H1 (cell line): Measurements from ENCODE around the gene ARHGEF11. TPM values are rescaled to one million over a fixed set of nuclear protein-coding genes. Genes with fewer than 3 reads are reported as not detected.
A peak's percentile ranks its signal among the peaks of the same experiment; 100 is the strongest.

Experiments used
- CTCF ChIA-PET: fragments of 300-600 bp; sonication (Branson Sonifier 250); formaldehyde crosslinking; loops from one replicate; lab custom pipeline; 2021; ENCODE audit not compliant: partially characterized antibody; lab: Charles Lee
- POLR2A ChIA-PET: fragments of 300-600 bp; sonication (Branson Sonifier 250); formaldehyde crosslinking; loops from one replicate; lab custom pipeline; 2021; ENCODE audit warnings: inconsistent platforms; ENCODE audit not compliant: partially characterized antibody; lab: Charles Lee
- DNase-seq, 2 experiments: peaks; one replicate each; pipeline versions ENCODE4 v3.0.0 to v3.0.0-alpha.2; 2010 to 2022; ENCODE audit warnings: low spot score in 2 of 2, low read depth in 1 of 2, mixed read lengths in 1 of 2
- FAIRE-seq: peaks from 2 replicates; lab custom pipeline; 2011; peaks lifted over from hg19 to GRCh38; lab: Jason Lieb, UNC
- H2AFZ ChIP-seq: 2 replicates; pipeline ENCODE4 v1.8.1; 2012; ENCODE audit warnings: low read length, inconsistent platforms
- H2AK5ac ChIP-seq: 2 replicates; pipeline ENCODE4 v1.6.1; 2013; ENCODE audit warnings: low read depth, low read length
- H2BK120ac ChIP-seq: replicated peaks from 2 replicates; pipeline ENCODE3; 2013; ENCODE audit warnings: low read depth, low read length, inconsistent platforms
- H2BK12ac ChIP-seq: 2 replicates; pipeline ENCODE4 v1.6.1; 2013; ENCODE audit warnings: low read depth, low read length
- H2BK15ac ChIP-seq: 2 replicates; pipeline ENCODE4 v1.6.1; 2013; ENCODE audit warnings: low read length
- H2BK20ac ChIP-seq: 2 replicates; pipeline ENCODE4 v1.6.1; 2013; ENCODE audit warnings: low read length
- H2BK5ac ChIP-seq: 2 replicates; pipeline ENCODE4 v1.6.1; 2013; ENCODE audit warnings: low read depth, low read length
- H3K14ac ChIP-seq: 2 replicates; pipeline ENCODE4 v1.6.1; 2013; ENCODE audit warnings: inconsistent platforms; ENCODE audit not compliant: insufficient read length
- H3K18ac ChIP-seq: 2 replicates; pipeline ENCODE4 v1.6.1; 2013; ENCODE audit warnings: low read length; ENCODE audit errors: extremely low read depth
- H3K23ac ChIP-seq: 2 replicates; pipeline ENCODE4 v1.6.1; 2013; ENCODE audit warnings: inconsistent platforms; ENCODE audit not compliant: insufficient read length
- H3K23me2 ChIP-seq: 2 replicates; pipeline ENCODE4 v1.6.1; 2013; ENCODE audit warnings: low read depth, low read length
- H3K27ac ChIP-seq: 2 replicates; pipeline ENCODE4 v1.6.1; 2011; ENCODE audit warnings: low read depth, low read length, inconsistent platforms
- H3K27me3 ChIP-seq, 4 experiments: replicated peaks in 1 of 4; 1 replicate in 1 of 4; 2 replicates in 3 of 4; pipeline versions ENCODE4 v1.6.1 to v1.8.1; 2011 to 2013; ENCODE audit warnings: low read length in 3 of 4, mild to moderate bottlenecking in 3 of 4, inconsistent platforms in 2 of 4, mixed read lengths in 2 of 4, moderate library complexity in 1 of 4; ENCODE audit not compliant: control insufficient read depth in 3 of 4, insufficient read depth in 3 of 4; ENCODE audit errors: extremely low read depth in 1 of 4
- H3K36me3 ChIP-seq, 4 experiments: 2 replicates each; pipeline versions ENCODE4 v1.6.1 to v1.8.1; 2011 to 2013; ENCODE audit warnings: mild to moderate bottlenecking in 4 of 4, low read length in 3 of 4, moderate library complexity in 2 of 4, control low read depth in 1 of 4, inconsistent platforms in 1 of 4; ENCODE audit not compliant: insufficient read depth in 4 of 4, control insufficient read depth in 2 of 4
- H3K4ac ChIP-seq: replicated peaks from 2 replicates; pipeline ENCODE3; 2013; ENCODE audit warnings: low read length, low read depth, mixed read lengths, inconsistent platforms; ENCODE audit not compliant: insufficient read length
- H3K4me1 ChIP-seq, 4 experiments: replicated peaks in 1 of 4; 1 replicate in 1 of 4; 2 replicates in 3 of 4; pipeline versions ENCODE4 v1.6.1 to v1.8.1; 2011 to 2013; ENCODE audit warnings: low read length in 3 of 4, inconsistent platforms in 2 of 4, mixed read lengths in 1 of 4; ENCODE audit not compliant: insufficient read depth in 4 of 4, control insufficient read depth in 3 of 4
- H3K4me2 ChIP-seq, 2 experiments: 2 replicates each; pipeline versions ENCODE4 v1.6.1 to v1.8.1; 2011 to 2013; ENCODE audit warnings: low read depth in 2 of 2, low read length in 2 of 2, control low read depth in 1 of 2, inconsistent platforms in 1 of 2, mild to moderate bottlenecking in 1 of 2; ENCODE audit not compliant: insufficient read depth in 1 of 2
- H3K4me3 ChIP-seq, 4 experiments: fragments of 200-600, 300-600 bp in 1 of 4; sonication (generic), shearing (Covaris generic), sonication (Bioruptor Twin) in 1 of 4; 2 replicates each; pipeline versions ENCODE4 v1.5.1 to v1.8.1; 2011 to 2016; ENCODE audit warnings: low read length in 4 of 4, low read depth in 3 of 4, control low read depth in 2 of 4, inconsistent platforms in 2 of 4, mild to moderate bottlenecking in 2 of 4, mixed read lengths in 1 of 4, moderate library complexity in 1 of 4; ENCODE audit not compliant: insufficient read depth in 2 of 4; ENCODE audit errors: extremely low read depth in 1 of 4
- H3K56ac ChIP-seq: replicated peaks from 2 replicates; pipeline ENCODE3; 2013; ENCODE audit warnings: low read depth, mild to moderate bottlenecking, mixed read lengths, low read length, inconsistent platforms; ENCODE audit not compliant: insufficient read length
- H3K79me1 ChIP-seq: 2 replicates; pipeline ENCODE4 v1.6.1; 2013; ENCODE audit warnings: low read depth, low read length, control low read depth
- H3K79me2 ChIP-seq, 2 experiments: 2 replicates each; pipeline versions ENCODE4 v1.6.1 to v1.8.1; 2012 to 2013; ENCODE audit warnings: low read length in 2 of 2, mild to moderate bottlenecking in 2 of 2, inconsistent platforms in 1 of 2; ENCODE audit not compliant: insufficient read depth in 2 of 2, control insufficient read depth in 1 of 2
- H3K9ac ChIP-seq, 4 experiments: replicated peaks in 1 of 4; 1 replicate in 1 of 4; 2 replicates in 3 of 4; pipeline versions ENCODE4 v1.6.1 to v1.8.1; 2011 to 2013; ENCODE audit warnings: low read depth in 3 of 4, low read length in 3 of 4, control low read depth in 2 of 4, mild to moderate bottlenecking in 2 of 4, moderate library complexity in 2 of 4, inconsistent platforms in 1 of 4; ENCODE audit errors: extremely low read depth in 1 of 4
- H3K9me3 ChIP-seq, 2 experiments: 2 replicates each; pipeline versions ENCODE4 v1.6.1 to v1.8.1; 2012 to 2013; ENCODE audit warnings: mild to moderate bottlenecking in 2 of 2, moderate library complexity in 2 of 2, control low read depth in 1 of 2, inconsistent platforms in 1 of 2, low read depth in 1 of 2, low read length in 1 of 2, mixed read lengths in 1 of 2; ENCODE audit not compliant: insufficient read depth in 2 of 2
- H4K20me1 ChIP-seq, 2 experiments: replicated peaks in 1 of 2; 2 replicates each; pipeline versions ENCODE3 to v1.8.1; 2011 to 2013; ENCODE audit warnings: inconsistent platforms in 2 of 2, low read length in 2 of 2, mild to moderate bottlenecking in 1 of 2; ENCODE audit not compliant: insufficient read depth in 2 of 2, control insufficient read depth in 1 of 2
- H4K5ac ChIP-seq: 2 replicates; pipeline ENCODE4 v1.6.1; 2013; ENCODE audit warnings: low read length, low read depth, mixed read lengths, inconsistent platforms; ENCODE audit not compliant: insufficient read length
- H4K8ac ChIP-seq: 2 replicates; pipeline ENCODE4 v1.8.0; 2013; ENCODE audit warnings: mild to moderate bottlenecking, moderate library complexity, low read length, inconsistent platforms; ENCODE audit not compliant: insufficient read depth; ENCODE audit errors: extremely low read depth
- H4K91ac ChIP-seq: replicated peaks from 2 replicates; pipeline ENCODE3; 2013; ENCODE audit warnings: low read length, mixed read lengths, inconsistent platforms; ENCODE audit not compliant: insufficient read length
- GTF2F1 ChIP-seq: IDR thresholded peaks from 2 replicates; pipeline ENCODE4 v1.6.1; 2012; ENCODE audit warnings: low read depth, low read length, improper control_type of control experiment, borderline replicate concordance
- RFX5 ChIP-seq: IDR thresholded peaks from 2 replicates; pipeline ENCODE4 v1.6.1; 2011; ENCODE audit warnings: low read depth, low read length, improper control_type of control experiment, borderline replicate concordance
- SIRT6 ChIP-seq: IDR thresholded peaks from one replicate; pipeline ENCODE4 v1.7.1; 2012; ENCODE audit warnings: low read length, inconsistent platforms
- SRF ChIP-seq: IDR thresholded peaks from 2 replicates; pipeline ENCODE4 v1.6.1; 2011; ENCODE audit warnings: mild to moderate bottlenecking, low read depth, low read length, moderate library complexity
- TEAD4 ChIP-seq: IDR thresholded peaks from 2 replicates; pipeline ENCODE4 v1.6.1; 2012; ENCODE audit warnings: low read depth, low read length, inconsistent platforms, mixed read lengths
- WGBS, 2 experiments: shearing (Covaris generic) in 1 of 2; methylation state at CpG; one replicate each; pipeline versions ENCODE4 v1.1.6 to v1.1.7; 2013 to 2015; ENCODE audit warnings: low lambda C conversion rate in 2 of 2, mixed read lengths in 2 of 2, inconsistent platforms in 1 of 2, low coverage in 1 of 2, missing lambda C conversion rate in 1 of 2; ENCODE audit not compliant: insufficient replicate concordance in 2 of 2, insufficient coverage in 1 of 2, insufficient read length in 1 of 2; ENCODE audit errors: extremely low coverage in 1 of 2, missing lambda C conversion rate in 1 of 2; 5-methylcytosine and 5-hydroxymethylcytosine counted together
- polyA plus RNA-seq, 7 experiments: library from polyadenylated mRNA; depleted of rRNA in 3 of 7; stranded (reverse) in 5 of 7; unstranded in 2 of 7; fragments of >200 nt in 5 of 7; fragments of 200-250 nt in 2 of 7; gene quantifications; 1 replicate in 5 of 7; 2 replicates in 1 of 7; 4 replicates in 1 of 7; pipeline versions ENCODE4 v1.2.1 to v1.2.3, GENCODE V29; 2011 to 2013; ENCODE audit warnings: missing spikeins in 2 of 7, mixed read lengths in 2 of 7
- total RNA-seq: library from RNA; stranded (reverse); fragmentation: NEBNext Ultra II Directional; extraction: Animal tissue kit (Norgen Biotek cat#: 25700); gene quantifications from 2 replicates; pipeline ENCODE4 v1.2.1, GENCODE V29; 2021

ARHGEF11 gene
- total and polyA plus RNA-seq, 2 of the 8 experiments (the other 6 are each of a cell fraction or from before 2014, with no cell fraction given) = 19.9 to 33.1 TPM

DNA sequence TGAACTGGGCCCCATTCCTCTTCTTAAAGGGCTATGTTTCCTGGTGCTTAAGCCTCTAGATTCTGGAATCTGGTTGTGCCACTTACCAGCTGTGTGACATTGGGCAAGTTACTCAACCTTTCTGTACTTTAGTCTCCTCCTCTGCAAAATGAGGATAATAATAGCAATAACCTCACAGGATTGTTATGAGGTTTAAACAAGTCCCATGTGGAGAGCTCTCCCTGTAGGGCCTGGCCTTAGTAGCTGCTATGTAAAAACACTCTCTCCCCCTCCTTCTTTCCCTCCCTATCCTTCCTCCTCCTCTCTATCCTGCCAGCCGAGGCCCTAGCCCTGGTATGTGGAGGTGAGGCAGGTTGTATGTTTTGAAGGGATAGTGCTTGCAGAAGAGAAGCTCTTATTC, 160.2 kb downstream of the ARHGEF11 start:
- H4K20me1 ChIP-seq = no peaks in the 10 kb centered on the region
- H2BK12ac ChIP-seq = 0 out of 2 replicates have a peak overlapping the region, but pooled peaks have one; percentile 63
- no peaks in the 10 kb centered on the region for H3K79me1 ChIP-seq
- DNase-seq (no peak), FAIRE-seq (no peak)
- no peak overlapping the region for H4K8ac ChIP-seq
- H3K36me3 ChIP-seq = no peaks in the 10 kb centered on the region
- no peak overlapping the region for H3K56ac ChIP-seq
- H3K4ac ChIP-seq = no peak overlapping the region
- no peaks in the 10 kb centered on the region for H3K79me2 ChIP-seq
- 0 out of 2 replicates have a peak overlapping the region, but pooled peaks have one; percentile 46 for H2BK15ac ChIP-seq
- H3K18ac ChIP-seq = no peak overlapping the region; the same call in 1 of the 2 replicates
- no peak overlapping the region for H2BK5ac ChIP-seq
- no peak overlapping the region for H4K91ac ChIP-seq
- 0 out of 2 replicates have a peak, but pooled peaks cover 2% of the 10 kb centered on the region for H3K23me2 ChIP-seq
- no peak overlapping the region for H2BK120ac ChIP-seq
- H3K27me3 ChIP-seq = peaks cover 0 to 26% (median 24%) of the 10 kb centered on the region in 4 experiments; a peak in 6 of 7 replicates
- no peak overlapping the region for H3K23ac ChIP-seq
- no peak overlapping the region for H2AFZ ChIP-seq
- no peak overlapping the region for H4K5ac ChIP-seq
- H3K4me2 ChIP-seq = peak overlapping the region; percentile 3 to 40; a peak in 2 of 4 replicates
- POLR2A ChIA-PET = interaction anchor here (0.8 to 1.9 kb wide), 7 partner anchors 9 to 208 kb away, joined by 3 to 8 read pairs (median 3); partner anchors contain the start of genes NES and NTRK1
- H3K14ac ChIP-seq = no peak overlapping the region
- no peak overlapping the region for H2AK5ac ChIP-seq
- peaks cover 8 to 39% (median 16%) of the 10 kb centered on the region in 4 experiments for H3K4me1 ChIP-seq
- H3K27ac ChIP-seq = no peak overlapping the region
- H2BK20ac ChIP-seq = peak overlapping the region; percentile 8; the same call in 1 of the 2 replicates
- no peak overlapping the region for H3K4me3 ChIP-seq
- no peak overlapping the region for H3K9ac ChIP-seq
- CTCF ChIA-PET = interaction anchor here (0.9 to 31.4 kb wide), 14 partner anchors 9 to 226 kb away, joined by 3 to 719 read pairs (median 5); partner anchors contain the start of genes INSRR, LRRC71 and NTRK1
- 0 out of 2 replicates have a peak, but pooled peaks have one; percentile 36 for TF ChIP-seq TEAD4
- TF ChIP-seq SIRT6 = no peak
- no peak for TF ChIP-seq SRF
- no peak for TF ChIP-seq GTF2F1
- TF ChIP-seq RFX5 = no peak
- 47% methylated on average over 1 of the region's 1 CpG; no CpG with 5 or more reads in 1 of the 2 experiments for WGBS, 2 experiments
- H3K9me3 ChIP-seq = no peaks in the 10 kb centered on the region
